ENCODE results near the gene HSBP1L1.

HSBP1L1 gene

GRCh38 chr18:79926306-79926705 lies 38.1 kb upstream of the HSBP1L1 start:
- Histone ChIP-seq H3K9ac (ENCODE audit: low read length) (no peak overlapping the region), H3K27ac (ENCODE audit: low read depth, low read length) (no peak overlapping the region), H3K4me3 (ENCODE audit: insufficient read depth, low read length, poor library complexity, severe bottlenecking) (no peak overlapping the region), H3K4me2 (ENCODE audit: low read depth, low read length, poor library complexity, severe bottlenecking) (no peak overlapping the region), H3K9me3 (ENCODE audit: insufficient read depth, low read length) (peaks cover 23% of the 10 kb centered on the region; the same call in 1 of the 2 replicates), H3K27me3 (ENCODE audit: low read length) (no peaks in the 10 kb centered on the region), H2AFZ (ENCODE audit: low read depth, low read length, severe bottlenecking) (no peak overlapping the region), H3K36me3 (ENCODE audit: low read length) (peaks cover 25% of the 10 kb centered on the region), H3K9me2 (replicated peaks; ENCODE audit: insufficient read depth, low read length) (no peaks in the 10 kb centered on the region), H4K20me1 (ENCODE audit: low read depth, low read length) (no peaks in the 10 kb centered on the region), H3K79me2 (ENCODE audit: insufficient read depth, low read length) (no peaks in the 10 kb centered on the region), H3F3A (ENCODE audit: insufficient read depth) (no peaks in the 10 kb centered on the region; the same call in 1 of the 2 replicates)
- TF ChIP-seq CTCF (IDR thresholded peaks at IDR 0.05; ENCODE audit: insufficient read depth, low read length, poor library complexity, severe bottlenecking) (no peak), EZH2phosphoT487 (conservative IDR thresholded peaks at IDR 0.05; ENCODE audit: low read length) (no peak)

GRCh38 chr18:79926715-79927606 lies 37.5 kb upstream of the HSBP1L1 start:
- Histone ChIP-seq H4K20me1 (ENCODE audit: low read depth, low read length) (no peaks in the 10 kb centered on the region), H3K79me2 (ENCODE audit: insufficient read depth, low read length) (no peaks in the 10 kb centered on the region), H3K27ac (ENCODE audit: low read depth, low read length) (no peak overlapping the region), H3K36me3 (ENCODE audit: low read length) (peaks cover 29% of the 10 kb centered on the region), H3F3A (ENCODE audit: insufficient read depth) (no peaks in the 10 kb centered on the region; the same call in 1 of the 2 replicates), H3K4me2 (ENCODE audit: low read depth, low read length, poor library complexity, severe bottlenecking) (no peak overlapping the region), H3K9ac (ENCODE audit: low read length) (no peak overlapping the region), H3K9me2 (replicated peaks; ENCODE audit: insufficient read depth, low read length) (no peaks in the 10 kb centered on the region), H3K4me3 (ENCODE audit: insufficient read depth, low read length, poor library complexity, severe bottlenecking) (no peak overlapping the region), H3K27me3 (ENCODE audit: low read length) (no peaks in the 10 kb centered on the region), H3K9me3 (ENCODE audit: insufficient read depth, low read length) (peaks cover 26% of the 10 kb centered on the region; the same call in 1 of the 2 replicates), H2AFZ (ENCODE audit: low read depth, low read length, severe bottlenecking) (no peak overlapping the region)
- TF ChIP-seq EZH2phosphoT487 (conservative IDR thresholded peaks at IDR 0.05; ENCODE audit: low read length) (no peak), CTCF (IDR thresholded peaks at IDR 0.05; ENCODE audit: insufficient read depth, low read length, poor library complexity, severe bottlenecking) (no peak)

DNA sequence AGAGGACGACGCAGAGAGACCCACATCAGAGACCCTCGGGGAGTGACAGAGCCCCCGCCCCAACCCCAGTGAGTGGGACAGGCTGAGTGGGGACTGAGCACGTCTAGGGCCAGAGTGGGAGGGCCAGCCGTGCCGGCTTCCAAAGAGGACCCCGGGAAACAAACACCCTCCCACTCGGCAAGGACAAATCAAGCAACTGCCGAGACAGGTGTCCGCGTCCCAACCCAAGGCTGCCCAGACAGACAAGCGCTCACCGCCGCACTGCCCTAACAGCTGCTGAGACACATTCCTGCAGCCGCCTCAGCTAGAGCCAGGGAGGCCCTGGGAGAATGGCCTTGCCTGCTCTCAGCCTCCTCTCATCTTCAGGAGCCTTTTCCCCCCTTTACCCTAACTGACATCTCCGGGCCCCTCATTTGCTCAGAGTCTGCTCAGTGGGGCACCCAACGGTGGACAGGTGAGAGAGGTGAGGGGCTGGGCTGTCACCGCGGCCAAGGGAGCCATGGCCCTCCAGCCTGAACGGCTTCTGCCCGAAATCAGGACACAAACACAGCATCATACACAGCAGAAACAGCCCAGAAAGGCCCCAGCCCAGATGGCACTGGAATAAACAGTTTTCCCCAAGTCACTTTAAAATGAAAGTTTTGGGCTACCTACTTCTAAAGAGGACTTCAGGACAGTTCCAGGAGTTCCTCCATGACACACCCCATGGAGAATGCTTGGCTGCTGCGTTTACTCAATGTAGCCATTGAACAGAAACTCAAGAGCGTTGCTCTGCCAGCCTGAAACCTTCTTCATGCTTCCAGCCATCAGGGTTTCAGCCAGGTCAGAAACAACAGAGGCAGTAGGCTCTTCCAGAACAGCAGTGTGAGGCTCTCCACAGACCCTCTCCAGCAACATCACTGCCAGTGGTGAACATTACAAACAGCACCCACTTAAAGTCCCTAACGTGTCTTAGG lies 36.6 kb upstream of the HSBP1L1 start:
- TF ChIP-seq EZH2phosphoT487 (conservative IDR thresholded peaks at IDR 0.05; ENCODE audit: low read length) (no peak), CTCF (IDR thresholded peaks at IDR 0.05; ENCODE audit: insufficient read depth, low read length, poor library complexity, severe bottlenecking) (no peak)
- Histone ChIP-seq H3F3A (ENCODE audit: insufficient read depth) (no peaks in the 10 kb centered on the region; the same call in 1 of the 2 replicates), H3K27ac (ENCODE audit: low read depth, low read length) (no peak overlapping the region), H3K9me3 (ENCODE audit: insufficient read depth, low read length) (peaks cover 32% of the 10 kb centered on the region; the same call in 1 of the 2 replicates), H3K27me3 (ENCODE audit: low read length) (no peaks in the 10 kb centered on the region), H3K9me2 (replicated peaks; ENCODE audit: insufficient read depth, low read length) (no peaks in the 10 kb centered on the region), H3K4me3 (ENCODE audit: insufficient read depth, low read length, poor library complexity, severe bottlenecking) (no peak overlapping the region), H3K9ac (ENCODE audit: low read length) (no peak overlapping the region), H3K79me2 (ENCODE audit: insufficient read depth, low read length) (no peaks in the 10 kb centered on the region; the same call in 1 of the 2 replicates), H4K20me1 (ENCODE audit: low read depth, low read length) (no peaks in the 10 kb centered on the region), H2AFZ (ENCODE audit: low read depth, low read length, severe bottlenecking) (no peak overlapping the region), H3K36me3 (ENCODE audit: low read length) (peaks cover 38% of the 10 kb centered on the region), H3K4me2 (ENCODE audit: low read depth, low read length, poor library complexity, severe bottlenecking) (no peak overlapping the region)

Measured in SU-DHL-6 (cell line).